HepG2 (cell line): Measurements from ENCODE around the gene CISD3. TPM values are rescaled to one million over a fixed set of nuclear protein-coding genes. Genes with fewer than 3 reads are reported as not detected.

Experiments used
- ATAC-seq: fragments of 200-7000 bp; cut with Tn5 transposase; 3 replicates; pipeline ENCODE4 v1.9.1; 2020; ENCODE audit warnings: mild to moderate bottlenecking, moderate library complexity
- BruUV-seq: library from RNA; stranded (reverse); fragments of 400-500 nt; replicated peaks from 2 replicates; lab custom pipeline; 2021; lab: Mats Ljungman, UMichigan
- CTCF ChIA-PET: fragments of 300-600 bp; formaldehyde crosslinking; extraction: SDS; loops from one replicate; lab custom pipeline; 2021; ENCODE audit warnings: low total read pairs, inconsistent platforms, low intra/inter-chr PET ratio; lab: Yijun Ruan, JAX
- POLR2A ChIA-PET: fragments of 350-600 bp; sonication (Branson Sonifier 250); formaldehyde crosslinking; loops from one replicate; lab custom pipeline; 2020; ENCODE audit warnings: antibody characterized with exemption, inconsistent platforms; lab: Yijun Ruan, JAX
- DNase-seq: peaks from one replicate; pipeline ENCODE4 v3.0.0-alpha.2; 2015; ENCODE audit warnings: low spot score
- FAIRE-seq: peaks from 3 replicates; lab custom pipeline; 2011; peaks lifted over from hg19 to GRCh38; lab: Jason Lieb, UNC
- H2AFZ ChIP-seq: one replicate; pipeline ENCODE4 v1.6.1; 2011; ENCODE audit warnings: low read length, inconsistent platforms
- H3K27ac ChIP-seq: fragments of 300-600 bp; 3 replicates; pipeline ENCODE4 v1.8.0; 2011; ENCODE audit warnings: mixed run types, mild to moderate bottlenecking, mixed read lengths, low read length, inconsistent platforms; ENCODE audit not compliant: insufficient read depth; ENCODE audit errors: extremely low read length
- H3K27me3 ChIP-seq, 2 experiments: fragments of 200-600 bp in 1 of 2; 2 replicates in 1 of 2; 3 replicates in 1 of 2; pipeline versions ENCODE4 v1.6.0 to v1.8.0; 2011; ENCODE audit warnings: low read length in 2 of 2, mild to moderate bottlenecking in 2 of 2, moderate library complexity in 2 of 2, inconsistent platforms in 1 of 2; ENCODE audit not compliant: insufficient read depth in 2 of 2, control insufficient read depth in 1 of 2
- H3K36me3 ChIP-seq, 2 experiments: fragments of 200-600 bp in 1 of 2; replicated peaks in 1 of 2; 2 replicates in 1 of 2; 3 replicates in 1 of 2; pipeline versions ENCODE4 v1.5.1 to v1.8.0; 2011; ENCODE audit warnings: low read length in 2 of 2, inconsistent platforms in 1 of 2; ENCODE audit not compliant: insufficient read depth in 2 of 2, control insufficient read depth in 1 of 2
- H3K4me1 ChIP-seq: 2 replicates; pipeline ENCODE4 v1.5.1; 2012; ENCODE audit warnings: low read length, inconsistent platforms; ENCODE audit not compliant: insufficient read depth
- H3K4me2 ChIP-seq: 2 replicates; pipeline ENCODE4 v1.6.0; 2011; ENCODE audit warnings: low read depth, low read length, inconsistent platforms
- H3K4me3 ChIP-seq, 3 experiments: fragments of 200-600 bp in 1 of 3; sonication (generic), shearing (Covaris generic) in 1 of 3; replicated peaks in 1 of 3; 2 replicates each; pipeline ENCODE4 v1.5.1; 2011 to 2016; ENCODE audit warnings: low read length in 3 of 3, inconsistent platforms in 2 of 3, low read depth in 2 of 3, mild to moderate bottlenecking in 2 of 3, control low read depth in 1 of 3, mixed read lengths in 1 of 3; ENCODE audit not compliant: insufficient read depth in 1 of 3
- H3K79me2 ChIP-seq: one replicate; pipeline ENCODE4 v1.6.1; 2011; ENCODE audit warnings: low read length, inconsistent platforms; ENCODE audit not compliant: insufficient read depth
- H3K9ac ChIP-seq: 2 replicates; pipeline ENCODE4 v1.6.0; 2011; ENCODE audit warnings: mild to moderate bottlenecking, low read depth, low read length, inconsistent platforms; ENCODE audit not compliant: insufficient read depth
- H3K9me3 ChIP-seq: 2 replicates; pipeline ENCODE4 v1.5.1; 2012; ENCODE audit warnings: mild to moderate bottlenecking, low read length
- H4K20me1 ChIP-seq: 2 replicates; pipeline ENCODE4 v1.6.0; 2011; ENCODE audit warnings: inconsistent platforms, mild to moderate bottlenecking, low read length, moderate library complexity; ENCODE audit not compliant: insufficient read depth
- CCDC6 ChIP-seq: sonication (generic); formaldehyde crosslinking; IDR thresholded peaks from 2 replicates; pipeline ENCODE4 v1.8.1; 2022; ENCODE audit warnings: mild to moderate bottlenecking, missing genetic modification reagents, moderate library complexity
- PHF21A ChIP-seq: sonication (generic); formaldehyde crosslinking; IDR thresholded peaks from 2 replicates; pipeline ENCODE4 v1.5.0; 2020; ENCODE audit warnings: mild to moderate bottlenecking, missing genetic modification reagents
- POGK ChIP-seq: sonication (generic); formaldehyde crosslinking; conservative IDR thresholded peaks from 2 replicates; pipeline ENCODE4 v1.8.0; 2022; ENCODE audit warnings: mild to moderate bottlenecking, moderate library complexity, missing genetic modification reagents
- SKI ChIP-seq: fragments of 450-650 bp; IDR thresholded peaks from one replicate; pipeline ENCODE4 v1.6.1; 2018; ENCODE audit warnings: mild to moderate bottlenecking; ENCODE audit not compliant: partially characterized antibody
- SP1 ChIP-seq, 2 experiments: fragments of 450-650 bp in 1 of 2; sonication (generic) in 1 of 2; formaldehyde crosslinking in 1 of 2; IDR thresholded peaks; 2 replicates each; pipeline versions ENCODE4 v1.4.0 to v1.6.1; 2016 to 2020; ENCODE audit warnings: missing genetic modification reagents in 1 of 2
- STAT5B ChIP-seq: sonication (generic); formaldehyde crosslinking; IDR thresholded peaks from 2 replicates; pipeline ENCODE4 v1.4.0; 2020; ENCODE audit warnings: missing genetic modification reagents
- XBP1 ChIP-seq: sonication (generic); formaldehyde crosslinking; IDR thresholded peaks from 2 replicates; pipeline ENCODE4 v1.5.0; 2020; ENCODE audit warnings: missing genetic modification reagents
- XRCC5 ChIP-seq: fragments of 200-400 bp; formaldehyde crosslinking; optimal IDR thresholded peaks from 2 replicates; pipeline ENCODE3; 2017; ENCODE audit warnings: mild to moderate bottlenecking, low read length
- ZFYVE20 ChIP-seq: sonication (generic); formaldehyde crosslinking; IDR thresholded peaks from 2 replicates; pipeline ENCODE4 v1.8.0; 2023; ENCODE audit warnings: low read depth, mild to moderate bottlenecking, moderate library complexity, missing genetic modification reagents, borderline replicate concordance
- ZMYM4 ChIP-seq: sonication (generic); formaldehyde crosslinking; IDR thresholded peaks from 2 replicates; pipeline ENCODE4 v1.8.1; 2023; ENCODE audit warnings: mild to moderate bottlenecking, missing genetic modification reagents
- ZNF17 ChIP-seq: sonication (generic); formaldehyde crosslinking; IDR thresholded peaks from 2 replicates; pipeline ENCODE4 v1.5.0; 2020; ENCODE audit warnings: mild to moderate bottlenecking, missing genetic modification reagents
- ZNF275 ChIP-seq: sonication (generic); formaldehyde crosslinking; IDR thresholded peaks from 2 replicates; pipeline ENCODE4 v1.8.0; 2022; ENCODE audit warnings: missing genetic modification reagents, mild to moderate bottlenecking, inconsistent platforms, borderline replicate concordance
- ZNF282 ChIP-seq: fragments of 450-650 bp; IDR thresholded peaks from 2 replicates; pipeline ENCODE4 v1.6.1; 2018; ENCODE audit not compliant: partially characterized antibody
- ZNF317 ChIP-seq: sonication (generic); formaldehyde crosslinking; IDR thresholded peaks from 2 replicates; pipeline ENCODE4 v1.5.0; 2020; ENCODE audit warnings: mild to moderate bottlenecking, missing genetic modification reagents
- ZNF432 ChIP-seq: sonication (generic); formaldehyde crosslinking; IDR thresholded peaks from 2 replicates; pipeline ENCODE4 v1.5.0; 2020; ENCODE audit warnings: missing genetic modification reagents, mild to moderate bottlenecking, borderline replicate concordance
- WGBS: methylation state at CpG from one replicate; pipeline ENCODE4 v1.1.6; 2017; ENCODE audit warnings: low lambda C conversion rate; 5-methylcytosine and 5-hydroxymethylcytosine counted together
- in situ Hi-C: cut with HindIII; loops from 2 replicates; pipeline ENCODE4 v1.10.0; 2017; ENCODE audit warnings: low pct_unique_long_range_greater_than_20kb; ENCODE audit not compliant: extremely low pct_ligation_motif_present
- intact Hi-C: fragments of 100-400 bp; cut with micrococcal nuclease; formaldehyde crosslinking; loops from one replicate; pipeline ENCODE4 v1.10.0; 2022; ENCODE audit not compliant: unreplicated experiment
- polyA plus RNA-seq, 8 experiments: library from polyadenylated mRNA; depleted of rRNA in 3 of 8; stranded (reverse) in 7 of 8; unstranded in 1 of 8; fragments of >200 nt; fragmentation: Illumina TruSeq in 4 of 8; extraction: Trizol in 4 of 8; gene quantifications; 2 replicates each; pipeline versions ENCODE4 v1.2.1 to v1.2.3, GENCODE V29; 2011 to 2016; ENCODE audit warnings: low read depth in 4 of 8, missing spikeins in 1 of 8, mixed read lengths in 1 of 8; ENCODE audit not compliant: insufficient read depth in 1 of 8
- total RNA-seq, 5 experiments: library from RNA; depleted of rRNA; stranded (reverse); fragments of >200 nt; fragmentation: Illumina TruSeq; extraction: Trizol; gene quantifications; 2 replicates each; pipeline ENCODE4 v1.2.3, GENCODE V29; 2016; ENCODE audit warnings: low read depth in 1 of 5
- TF ChIP-seq, protein P1 (sequence below): sonication (generic); formaldehyde crosslinking; IDR thresholded peaks from 2 replicates; pipeline ENCODE4 v1.5.1; 2020; ENCODE audit warnings: missing genetic modification reagents, mild to moderate bottlenecking, borderline replicate concordance
- TF ChIP-seq, protein P2 (sequence below): sonication (generic); formaldehyde crosslinking; IDR thresholded peaks from 2 replicates; pipeline ENCODE4 v1.8.1; 2023; ENCODE audit warnings: mild to moderate bottlenecking, inconsistent platforms, moderate library complexity, missing genetic modification reagents, borderline replicate concordance
- TF ChIP-seq, protein P3 (sequence below): sonication (generic); formaldehyde crosslinking; IDR thresholded peaks from 2 replicates; pipeline ENCODE4 v1.4.0; 2020; ENCODE audit warnings: missing genetic modification reagents

The CISD3 gene
- total and polyA plus RNA-seq, 2 of the 13 experiments (the other 11 are each of a cell fraction or from before 2014, with no cell fraction given): 30.0 to 34.1 TPM

GRCh38 chr17:38748149-38748891, 18.2 kb downstream of the CISD3 start, which contains the start of gene PCGF2:
Gene PCGF2 (minus strand): TSS chr17:38748336. CDS start chr17:38740402, 7,934 bp downstream.
- H3K27me3 ChIP-seq: no peaks in the 10 kb centered on the region; a peak in 1 of 5 replicates
- peak within 1 kb of the TSS; percentile 84 for H3K27ac ChIP-seq
- in situ Hi-C loops: no loop called here
- H3K4me3 ChIP-seq: peak within 1 kb of the TSS; percentile 84 to 94 (median 93)
- H3K4me1 ChIP-seq: peaks cover 52% of the 10 kb centered on the region
- DNase-seq (peak; percentile 89), ATAC-seq (no peak), FAIRE-seq (no peak)
- under 1% methylated on average over 47 of the region's 47 CpGs for WGBS
- peaks cover 4% of the 10 kb centered on the region; the same call in 1 of the 2 replicates for H4K20me1 ChIP-seq
- POLR2A ChIA-PET: interaction anchor here (1.3 to 4.4 kb wide), 3 partner anchors 17 to 122 kb away, joined by 6 to 57 read pairs (median 30); partner anchors contain the start of genes CISD3 and LASP1
- no peak within 1 kb of the TSS for H2AFZ ChIP-seq
- H3K9ac ChIP-seq: peak within 1 kb of the TSS; percentile 85
- H3K79me2 ChIP-seq: peaks cover 46% of the 10 kb centered on the region
- no TSS peak for BruUV-seq
- intact Hi-C loops: loop anchor here (2.0 kb wide), 1 partner anchor 18 kb away; the partner anchor contains the start of gene CISD3
- CTCF ChIA-PET: interaction anchor here (2.5 kb wide), 1 partner anchor 14 kb away, joined by 6 read pairs; no protein-coding TSS in a partner anchor
- no peaks in the 10 kb centered on the region; a peak in 1 of 5 replicates for H3K36me3 ChIP-seq
- peak within 1 kb of the TSS; percentile 92 for H3K4me2 ChIP-seq
- H3K9me3 ChIP-seq: no peaks in the 10 kb centered on the region
- TF ChIP-seq, protein P1, sequence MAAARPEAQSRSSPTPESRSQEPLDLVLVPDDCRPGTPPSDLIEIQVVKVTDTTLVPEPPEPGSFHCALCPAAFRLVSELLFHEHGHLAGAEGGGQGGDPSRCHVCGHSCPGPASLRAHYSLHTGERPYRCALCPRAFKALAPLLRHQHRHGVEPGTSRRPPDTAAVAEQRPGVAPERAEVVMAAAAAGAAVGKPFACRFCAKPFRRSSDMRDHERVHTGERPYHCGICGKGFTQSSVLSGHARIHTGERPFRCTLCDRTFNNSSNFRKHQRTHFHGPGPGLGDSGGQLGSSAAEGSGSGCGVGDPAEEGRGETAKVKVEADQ (CRISPR knock-in tag): no peak; the same call in 1 of the 2 replicates
- TF ChIP-seq, protein P2, sequence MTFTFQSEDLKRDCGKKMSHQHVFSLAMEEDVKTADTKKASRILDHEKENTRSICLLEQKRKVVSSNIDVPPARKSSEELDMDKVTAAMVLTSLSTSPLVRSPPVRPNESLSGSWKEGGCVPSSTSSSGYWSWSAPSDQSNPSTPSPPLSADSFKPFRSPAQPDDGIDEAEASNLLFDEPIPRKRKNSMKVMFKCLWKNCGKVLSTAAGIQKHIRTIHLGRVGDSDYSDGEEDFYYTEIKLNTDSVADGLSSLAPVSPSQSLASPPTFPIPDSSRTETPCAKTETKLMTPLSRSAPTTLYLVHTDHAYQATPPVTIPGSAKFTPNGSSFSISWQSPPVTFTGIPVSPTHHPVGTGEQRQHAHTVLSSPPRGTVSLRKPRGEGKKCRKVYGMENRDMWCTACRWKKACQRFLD: no peak
- TF ChIP-seq ZNF432 (CRISPR knock-in tag) (no peak), XBP1 (CRISPR knock-in tag) (no peak), XRCC5 (peak; percentile 33), ZMYM4 (no peak), PHF21A (CRISPR knock-in tag) (no peak), ZNF275 (CRISPR knock-in tag) (no peak), SP1 (IDR thresholded peaks at IDR 0.05) (no peak), SP1 (CRISPR knock-in tag; IDR thresholded peaks at IDR 0.05) (peak; percentile 27; the same call in 1 of the 2 replicates), POGK (no peak), CCDC6 (CRISPR knock-in tag) (0 out of 2 replicates have a peak, but pooled peaks have one; percentile 16), ZFYVE20 (CRISPR knock-in tag) (no peak), ZNF282 (no peak), STAT5B (CRISPR knock-in tag) (no peak), ZNF17 (CRISPR knock-in tag) (no peak), ZNF317 (no peak), SKI (peak; percentile 21)
- TF ChIP-seq, protein P3, sequence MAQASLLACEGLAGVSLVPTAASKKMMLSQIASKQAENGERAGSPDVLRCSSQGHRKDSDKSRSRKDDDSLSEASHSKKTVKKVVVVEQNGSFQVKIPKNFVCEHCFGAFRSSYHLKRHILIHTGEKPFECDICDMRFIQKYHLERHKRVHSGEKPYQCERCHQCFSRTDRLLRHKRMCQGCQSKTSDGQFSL (CRISPR knock-in tag): peak; percentile 79
